ENCODE data around the gene NBAS.
"Not testable (repeated sequence)": the region's sequence is repeated elsewhere in the genome, so short reads cannot be mapped to it uniquely, and the experiment has no call there.

NBAS gene

DNA sequence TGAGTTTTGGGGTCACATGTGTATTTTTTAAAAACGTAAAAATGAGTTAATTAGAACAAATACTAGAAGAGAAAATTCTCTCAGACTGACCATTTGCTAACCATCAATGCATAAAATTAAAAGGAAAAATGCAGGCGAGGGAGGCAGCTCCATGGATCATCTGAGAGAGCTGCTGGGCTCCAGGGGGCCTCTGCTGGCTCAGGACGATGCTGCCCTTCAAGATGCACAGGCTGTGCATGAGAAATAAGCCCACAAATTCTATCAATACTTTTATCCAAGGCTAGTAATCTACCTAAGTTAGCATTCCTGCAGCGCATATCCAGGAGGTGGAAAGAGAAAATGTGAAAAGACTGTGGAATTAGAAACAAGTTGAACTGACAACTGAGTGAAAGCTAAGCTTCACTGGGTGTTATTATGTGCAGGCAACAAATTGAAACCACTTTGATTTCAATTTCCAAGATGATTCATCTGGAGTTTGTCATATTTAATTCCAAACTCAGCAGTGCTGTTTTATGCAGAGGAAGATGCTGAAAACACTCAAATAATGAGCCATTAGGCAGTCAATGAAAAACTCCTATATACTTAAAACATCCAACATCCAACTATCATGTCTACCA lies 261.1 kb downstream of the NBAS start:
- DNase-seq: no peak

GRCh38 chr2:15298770-15299169 lies 262.4 kb downstream of the NBAS start:
- DNase-seq: no peak

- no peak for DNase-seq
Measured at GRCh38 chr2:15293262-15293937, 267.7 kb downstream of the NBAS start.

- no peak for DNase-seq
Measured at GRCh38 chr2:15287447-15288184, 273.5 kb downstream of the NBAS start.

- no peak for DNase-seq
Measured at GRCh38 chr2:15284614-15285013, 276.5 kb downstream of the NBAS start.

DNA sequence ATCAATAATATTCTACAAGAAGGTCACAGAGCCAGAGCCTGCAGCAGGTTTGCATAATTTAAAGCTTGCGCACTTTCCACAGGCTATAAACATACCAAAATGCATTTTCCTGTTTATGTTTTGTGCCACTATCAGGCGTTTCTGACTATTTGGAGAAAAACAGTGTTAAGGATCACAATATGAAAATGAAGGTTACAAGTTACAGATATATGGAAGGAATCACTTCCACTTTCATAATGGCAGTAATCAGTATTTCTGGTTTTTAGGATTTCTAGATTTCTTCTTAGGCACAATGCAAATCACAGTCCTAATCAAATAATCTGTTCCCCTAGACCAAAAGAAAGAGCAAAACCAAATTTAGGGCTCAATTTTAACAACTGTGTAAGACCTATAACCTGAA lies 279.5 kb downstream of the NBAS start:
- DNase-seq: no peak

- DNase-seq: no peak
Measured at GRCh38 chr2:15279201-15279876, 281.8 kb downstream of the NBAS start.

DNA sequence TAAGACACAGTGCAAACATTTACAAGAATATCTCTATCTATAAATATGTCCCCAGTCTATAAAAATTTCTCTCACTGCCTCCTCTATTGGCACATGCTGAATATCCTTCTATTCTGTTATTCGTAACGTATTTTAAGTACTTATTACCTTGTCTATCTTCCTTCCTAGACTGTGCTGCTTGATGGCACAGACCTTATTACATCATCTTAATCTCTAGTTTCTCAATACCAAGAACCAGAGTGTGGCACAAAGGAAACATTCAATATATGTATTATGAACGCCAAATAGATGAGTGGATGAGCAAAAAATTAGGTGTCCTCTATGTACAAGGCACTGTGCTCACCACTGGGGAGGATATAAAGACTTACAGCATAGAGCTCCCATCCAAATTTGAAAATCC lies 282.8 kb downstream of the NBAS start:
- DNase-seq: no peak

DNA sequence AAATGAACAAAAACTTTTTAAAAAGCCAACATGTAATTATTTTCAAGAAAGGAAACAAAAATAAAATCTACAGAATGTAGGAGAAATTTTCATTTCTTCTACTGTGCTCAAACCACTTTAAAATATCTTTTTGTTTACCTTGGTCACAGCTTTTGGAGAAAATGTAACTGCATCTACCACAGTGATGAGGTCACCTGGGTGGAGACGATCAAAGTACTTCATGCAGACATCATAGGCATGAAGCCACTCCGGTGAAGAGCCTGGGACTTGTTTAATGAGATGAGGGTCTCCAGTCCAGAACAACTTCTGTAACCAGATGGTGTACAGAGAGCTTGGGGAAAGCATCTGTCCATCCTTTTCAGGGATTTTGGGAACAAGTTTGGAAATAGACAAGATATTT lies 285.8 kb downstream of the NBAS start:
- no peak for DNase-seq

DNA sequence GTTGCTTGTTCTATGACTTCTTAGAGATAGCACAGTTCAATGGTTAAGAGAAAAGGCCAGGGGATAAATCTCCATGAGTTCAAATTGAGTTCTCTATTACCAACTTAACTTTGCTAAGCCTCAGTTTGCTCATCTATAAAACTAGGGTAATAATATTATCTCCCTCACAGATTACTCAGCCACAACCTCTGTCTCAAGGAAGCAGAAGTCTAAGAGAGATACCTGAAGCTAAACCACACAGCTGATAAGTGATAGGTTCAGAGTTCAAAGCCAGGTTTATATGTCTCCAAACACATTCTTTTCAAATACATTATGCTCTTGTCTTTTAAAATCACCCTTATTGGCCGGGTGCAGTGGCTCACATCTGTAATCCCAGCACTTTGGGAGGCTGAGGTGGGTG lies 287.7 kb downstream of the NBAS start:
- DNase-seq: no peak

GRCh38 chr2:15272942-15273341 lies 288.2 kb downstream of the NBAS start:
- DNase-seq: no peak

DNA sequence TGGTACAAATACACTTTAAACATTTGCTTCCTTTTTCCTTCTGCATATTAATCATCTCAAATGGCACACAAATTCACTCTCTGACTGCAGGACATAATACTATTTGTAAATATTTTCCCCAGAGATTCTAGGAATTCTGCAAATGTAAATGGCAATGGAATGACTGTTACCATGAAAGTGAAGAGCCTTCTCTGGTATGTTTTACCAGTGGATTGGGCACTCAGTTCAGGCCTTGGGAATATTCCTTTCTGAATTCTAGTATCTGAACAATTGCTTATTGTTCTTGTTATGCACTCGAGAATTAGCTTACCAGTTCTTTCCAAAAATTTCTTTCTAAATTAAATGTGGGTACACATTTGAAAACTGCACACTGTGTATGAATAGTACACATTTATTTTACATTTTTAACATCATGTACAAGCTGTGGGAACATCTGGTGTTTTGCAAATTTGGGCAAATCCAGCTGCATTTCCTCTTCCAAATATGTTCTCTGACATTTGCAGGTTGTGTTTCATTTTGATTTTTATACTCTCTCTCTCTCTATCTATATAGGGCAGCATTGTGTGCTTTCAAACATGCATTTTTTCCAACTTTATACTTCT lies 289.1 kb downstream of the NBAS start:
- DNase-seq: no peak

DNA sequence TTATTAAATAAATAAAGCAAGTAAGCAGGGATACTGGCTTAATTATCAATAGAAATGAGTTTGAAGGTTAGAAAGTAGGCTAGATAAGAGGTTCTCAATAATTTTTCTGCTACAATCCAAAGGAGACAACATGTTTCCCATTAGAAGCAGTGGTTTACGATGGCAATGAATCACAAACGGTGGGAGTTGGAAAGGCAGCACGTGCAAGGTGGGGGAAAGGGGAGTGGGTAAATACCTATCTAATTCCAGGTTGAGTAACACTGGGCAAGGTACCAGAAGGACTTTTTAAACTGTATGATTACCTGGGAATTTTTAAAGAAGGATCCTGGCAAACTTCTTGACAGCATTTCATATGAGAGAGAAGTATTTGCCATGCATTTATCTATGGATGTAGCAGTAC lies 289.9 kb downstream of the NBAS start:
- DNase-seq: no peak

- DNase-seq: no peak
Measured at GRCh38 chr2:15269043-15269442, 292.1 kb downstream of the NBAS start.

DNA sequence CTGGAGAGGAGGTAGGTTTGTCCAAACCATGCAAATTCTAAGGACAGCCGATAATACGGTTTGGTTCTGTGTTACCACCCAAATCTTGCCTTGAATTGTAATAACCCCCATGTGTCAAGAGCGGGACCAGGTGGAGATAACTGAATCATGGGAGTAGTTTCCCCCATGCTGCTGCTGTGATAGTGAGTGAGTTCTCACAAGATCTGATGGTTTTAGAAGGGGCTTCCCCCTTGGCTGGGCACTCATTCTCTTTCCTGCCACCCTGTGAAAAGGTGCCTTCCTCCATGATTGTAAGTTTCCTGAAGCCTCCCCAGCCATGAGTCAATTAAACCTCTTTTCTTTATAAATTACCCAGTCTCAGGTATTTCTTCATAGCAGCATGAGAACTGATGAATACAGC lies 295.2 kb downstream of the NBAS start:
- DNase-seq: no peak

- DNase-seq: no peak
Measured at GRCh38 chr2:15263976-15264685, 297.0 kb downstream of the NBAS start.

DNA sequence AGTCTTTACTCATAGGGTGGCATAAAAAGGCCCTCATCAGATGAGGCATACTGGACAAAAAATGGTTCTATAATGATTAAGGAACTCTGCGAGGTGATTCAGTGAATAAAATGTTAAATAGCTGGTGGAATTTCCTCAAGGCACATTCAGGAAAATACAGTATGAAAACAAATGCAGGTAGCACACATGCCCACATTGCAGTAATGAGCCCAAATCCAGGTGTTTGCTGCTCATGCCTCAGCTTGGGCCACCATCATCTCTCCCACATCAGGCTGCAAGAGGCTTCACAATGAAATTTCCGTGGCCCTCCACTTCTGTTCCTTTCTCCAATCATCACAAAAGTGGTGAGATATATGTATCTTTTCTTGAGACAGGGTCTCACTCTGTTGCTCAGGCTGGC lies 298.3 kb downstream of the NBAS start:
- DNase-seq: no peak

DNA sequence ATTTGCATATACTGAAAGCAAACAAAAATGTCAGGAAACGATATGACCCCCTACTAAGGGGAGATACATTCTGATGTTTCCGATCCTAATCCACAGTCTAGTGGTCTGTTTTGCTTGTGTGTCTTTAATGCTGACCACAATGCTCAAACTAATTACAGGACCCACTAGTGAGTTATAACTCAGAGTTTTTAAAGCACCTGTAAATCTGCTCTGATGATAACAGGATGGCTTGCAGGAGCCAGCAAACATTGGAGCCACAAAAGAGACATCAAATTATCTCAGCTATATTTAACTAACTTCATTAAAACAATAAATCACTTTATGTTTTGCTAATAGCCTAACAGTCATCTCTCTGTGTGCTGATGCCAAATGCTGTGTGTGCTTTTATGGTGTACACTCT lies 300.3 kb downstream of the NBAS start:
- DNase-seq: no peak

DNA sequence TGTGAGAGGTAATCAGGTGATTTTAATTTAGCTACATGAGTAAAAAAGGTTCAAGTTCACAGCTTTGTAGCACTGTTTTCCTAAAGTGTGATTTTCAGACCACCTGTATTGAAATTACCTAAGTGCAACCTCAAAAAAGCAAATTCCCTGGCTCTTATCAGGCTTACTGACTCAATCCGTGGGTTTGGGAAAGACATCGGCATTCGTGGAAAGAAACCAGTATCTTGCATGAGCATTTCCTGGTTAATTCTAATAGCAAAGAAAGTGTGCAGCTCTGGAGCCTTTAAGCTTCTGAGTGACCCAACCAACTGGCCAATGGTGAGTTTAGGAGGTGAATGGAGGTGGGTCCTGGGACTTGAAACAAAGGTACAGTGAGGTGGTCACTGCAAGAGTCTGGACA lies 300.9 kb downstream of the NBAS start:
- DNase-seq: no peak

GRCh38 chr2:15259356-15259756 lies 301.8 kb downstream of the NBAS start:
- DNase-seq: peak; percentile 52

DNA sequence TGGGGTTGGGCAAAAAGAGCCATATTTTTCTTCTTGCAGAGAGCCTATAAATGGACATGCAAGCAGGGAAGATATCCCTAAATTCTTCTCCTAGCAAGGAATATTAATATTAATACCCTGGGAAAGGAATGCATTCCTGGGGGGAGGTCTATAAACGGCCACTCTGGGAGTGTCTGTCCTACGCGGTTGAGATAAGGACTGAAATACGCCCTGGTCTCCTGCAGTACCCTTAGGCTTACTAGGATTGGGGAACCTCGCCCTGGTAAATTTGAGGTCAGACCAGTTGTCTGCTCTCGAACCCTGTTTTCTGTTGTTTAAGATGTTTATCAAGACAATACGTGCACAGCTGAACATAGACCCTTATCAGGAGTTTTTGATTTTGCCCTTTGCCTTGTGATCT lies 302.7 kb downstream of the NBAS start:
- DNase-seq: not testable (repeated sequence)

DNA sequence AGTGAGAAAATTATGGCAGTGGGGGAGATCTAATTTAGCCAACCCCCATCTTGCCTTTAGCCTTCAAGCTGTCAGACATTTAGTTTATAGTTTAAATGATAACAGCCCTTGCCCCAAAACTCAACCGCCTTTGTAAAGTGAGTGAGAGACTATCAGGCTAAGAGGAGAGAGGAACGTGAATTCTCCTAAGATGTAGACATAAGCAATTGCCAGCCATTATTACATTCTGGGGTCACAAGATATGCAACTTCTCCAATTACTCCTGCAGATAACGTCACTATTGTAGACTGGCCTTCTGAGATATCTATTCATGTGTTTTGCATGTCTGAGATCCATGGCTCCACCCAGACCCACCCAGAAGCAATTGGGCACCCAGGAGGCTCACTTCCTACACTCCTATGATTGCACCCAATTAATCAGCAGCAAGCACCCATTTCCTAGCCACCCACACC lies 307.3 kb downstream of the NBAS start:
- no peak for DNase-seq

DNA sequence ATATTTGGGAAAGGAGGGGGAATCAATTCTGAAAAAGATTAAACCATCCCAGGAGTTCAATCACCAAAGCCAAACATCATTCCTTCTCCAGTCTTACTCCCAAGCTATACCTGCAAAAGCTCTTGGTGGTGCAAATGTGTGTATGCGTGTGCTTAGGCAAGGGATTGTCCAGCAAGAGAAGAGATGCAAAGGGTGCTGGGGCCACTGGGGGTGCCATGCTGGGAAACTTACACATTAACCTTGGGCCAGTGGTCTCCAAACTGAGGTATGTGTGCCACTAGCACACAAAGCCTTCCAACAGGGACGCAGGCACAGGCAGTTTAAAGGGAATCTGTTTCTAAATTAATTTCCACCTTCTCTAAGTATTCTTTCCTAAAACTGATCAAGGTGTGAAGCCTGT lies 307.9 kb downstream of the NBAS start:
- DNase-seq: no peak

Measured in NCI-H2107 (cell line).